Activated CD4-positive, alpha-beta T cell treated with anti-CD3 and anti-CD28 coated beads for 4 hours (primary cell): ENCODE data around the gene GBE1.

Source experiments
- DNase-seq, 2 donors: peaks; one replicate each; pipeline ENCODE4 v3.0.0-alpha.2; 2020

Gene GBE1

GRCh38 chr3:81695302-81695701 lies 66.1 kb downstream of the GBE1 start:
- DNase-seq, result no peak

DNA sequence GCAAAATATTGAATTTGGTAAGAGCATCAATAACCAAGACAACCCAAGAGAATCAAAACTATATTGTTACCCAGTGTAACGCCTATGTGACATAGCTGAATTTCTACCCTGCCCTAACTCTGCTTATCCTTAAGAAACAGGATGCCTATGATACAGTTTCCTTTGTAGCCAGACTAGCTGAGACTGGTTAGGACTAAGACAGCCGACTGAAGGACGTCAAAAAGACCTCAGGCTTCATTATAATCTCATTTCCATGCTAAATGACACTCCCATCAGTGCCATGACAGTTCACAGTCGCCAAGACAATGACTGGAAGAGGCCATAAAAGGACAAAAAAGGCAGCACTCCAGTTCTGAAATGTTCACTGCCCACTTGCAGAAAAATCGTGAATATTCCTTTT lies 66.8 kb downstream of the GBE1 start:
- no peak for DNase-seq

DNA sequence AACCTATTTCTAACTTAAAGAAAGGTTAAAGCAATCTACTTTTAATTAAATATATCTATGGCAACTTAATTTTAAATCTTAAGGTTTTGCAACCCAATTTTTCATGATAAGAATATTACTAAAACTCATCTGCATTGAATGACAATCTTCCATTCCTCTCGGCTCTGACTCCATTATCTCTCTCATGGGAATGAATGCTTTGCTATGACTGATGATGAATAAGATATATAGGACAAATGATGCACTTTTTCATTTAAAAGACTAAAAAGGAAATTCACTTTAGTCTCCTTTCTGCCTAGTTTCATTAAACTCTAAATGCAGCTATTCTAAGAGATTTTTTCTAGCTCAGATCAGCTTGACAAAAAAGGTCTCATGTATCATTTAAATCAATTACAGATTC lies 68.7 kb downstream of the GBE1 start:
- no peak for DNase-seq

GRCh38 chr3:81689617-81690016 lies 71.8 kb downstream of the GBE1 start:
- DNase-seq, result no peak

GRCh38 chr3:81684751-81685395 lies 76.6 kb downstream of the GBE1 start:
- no peak for DNase-seq

GRCh38 chr3:81676706-81677456 lies 84.6 kb downstream of the GBE1 start:
- no peak for DNase-seq

DNA sequence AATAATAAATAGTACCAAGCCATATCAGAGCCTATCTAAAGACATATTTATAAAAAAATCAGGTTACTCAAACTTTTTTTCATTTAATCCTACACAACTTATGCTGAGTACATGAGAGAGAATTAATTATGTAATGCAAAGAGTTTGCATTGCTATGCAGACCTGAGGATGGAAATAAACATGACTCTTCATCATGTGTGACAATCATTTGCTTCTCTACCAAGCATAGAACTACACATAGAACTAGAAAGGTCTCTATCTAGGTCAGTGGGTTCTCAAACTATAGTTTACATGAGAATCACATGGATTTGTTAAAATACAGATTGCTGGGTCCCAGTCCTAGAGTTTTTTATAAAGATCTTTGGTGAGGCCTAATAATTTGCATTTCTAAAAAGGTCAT lies 86.8 kb downstream of the GBE1 start:
- no peak for DNase-seq

DNA sequence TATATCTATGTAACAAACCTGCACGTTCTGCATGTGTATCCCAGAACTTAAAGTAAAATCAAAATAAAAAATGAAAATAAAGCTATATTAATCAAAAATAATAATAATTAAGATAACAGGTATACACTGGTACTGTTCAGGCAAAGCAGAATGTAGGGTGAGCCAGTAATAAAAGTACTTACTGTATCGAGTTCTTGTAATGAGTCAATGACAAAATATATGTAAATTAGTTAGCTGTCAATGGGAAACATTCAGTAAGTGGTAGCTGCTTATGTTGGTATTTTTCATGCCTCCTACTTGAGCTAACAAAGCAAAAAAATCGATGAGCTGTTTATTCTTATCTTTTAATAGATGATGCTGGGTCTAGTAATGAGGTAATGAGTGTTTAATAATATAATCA lies 93.2 kb downstream of the GBE1 start:
- no peak for DNase-seq

DNA sequence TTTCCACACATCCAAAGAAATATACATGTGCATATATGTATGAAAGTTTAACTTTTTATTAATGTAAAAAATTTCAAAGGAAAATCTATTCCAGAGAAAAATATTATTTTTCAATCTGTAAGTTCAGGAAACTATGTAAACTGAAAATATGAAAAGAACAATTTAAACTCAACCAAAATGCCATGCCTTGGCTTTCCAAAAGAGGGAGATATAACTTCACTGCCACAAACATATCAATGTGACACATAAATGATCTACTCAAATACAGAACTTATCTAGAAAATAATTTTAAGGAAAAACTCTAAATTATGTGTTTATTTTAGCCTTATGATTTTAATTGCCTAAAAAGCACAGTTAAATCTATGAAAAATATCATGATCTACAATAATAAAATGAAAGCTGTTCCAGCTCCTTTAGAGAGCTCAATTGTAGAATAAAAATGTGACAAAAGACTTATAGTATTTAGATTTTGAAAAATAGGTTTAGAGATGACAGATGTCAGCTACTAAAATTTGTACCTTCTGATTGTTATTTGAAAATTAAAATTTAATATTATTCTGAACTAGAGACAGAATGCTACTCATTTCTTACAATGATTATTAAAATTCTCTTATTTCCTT lies 94.8 kb downstream of the GBE1 start:
- DNase-seq, result no peak

DNA sequence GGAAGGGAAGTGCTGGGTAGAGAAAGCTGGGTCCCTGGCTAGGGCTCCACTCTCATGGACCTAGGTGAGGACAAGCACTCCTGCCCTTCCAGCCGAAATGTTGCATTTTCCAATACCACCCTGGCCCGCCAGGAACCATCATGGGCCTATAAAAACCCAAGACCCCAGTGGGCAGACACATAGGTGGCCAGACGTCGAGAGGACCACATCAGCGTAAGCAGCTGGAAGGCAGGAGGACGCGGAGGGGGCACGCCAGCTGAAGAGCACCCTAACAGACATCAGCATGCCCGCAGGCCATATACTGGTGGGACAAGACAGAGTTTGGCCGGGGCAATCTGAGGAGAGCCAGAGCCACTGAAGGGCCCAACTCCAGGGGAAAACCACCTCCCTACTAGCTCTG lies 98.3 kb downstream of the GBE1 start:
- no peak for DNase-seq

DNA sequence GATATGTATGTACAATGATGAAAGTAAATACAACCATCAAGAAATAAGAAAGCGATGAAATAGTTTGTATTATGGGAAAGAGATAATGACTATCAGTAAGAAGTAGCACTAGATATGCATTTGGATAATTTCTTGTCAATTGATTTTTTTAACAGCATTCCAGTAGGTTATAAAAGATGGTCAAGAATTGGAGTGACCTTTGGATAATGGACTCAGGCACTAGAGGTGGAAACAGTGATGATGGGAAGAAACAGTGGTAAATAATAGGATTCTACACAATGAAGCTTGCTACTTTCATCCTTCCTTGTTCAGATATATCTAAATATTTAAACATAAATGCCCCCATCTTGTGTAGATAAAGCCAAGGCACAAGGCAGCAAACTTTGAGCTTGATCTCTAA lies 101.4 kb downstream of the GBE1 start:
- DNase-seq, result no peak

GRCh38 chr3:81658322-81658997 lies 103.0 kb downstream of the GBE1 start:
- DNase-seq, result no peak

GRCh38 chr3:81651139-81651538 lies 110.3 kb downstream of the GBE1 start:
- DNase-seq, result no peak

DNA sequence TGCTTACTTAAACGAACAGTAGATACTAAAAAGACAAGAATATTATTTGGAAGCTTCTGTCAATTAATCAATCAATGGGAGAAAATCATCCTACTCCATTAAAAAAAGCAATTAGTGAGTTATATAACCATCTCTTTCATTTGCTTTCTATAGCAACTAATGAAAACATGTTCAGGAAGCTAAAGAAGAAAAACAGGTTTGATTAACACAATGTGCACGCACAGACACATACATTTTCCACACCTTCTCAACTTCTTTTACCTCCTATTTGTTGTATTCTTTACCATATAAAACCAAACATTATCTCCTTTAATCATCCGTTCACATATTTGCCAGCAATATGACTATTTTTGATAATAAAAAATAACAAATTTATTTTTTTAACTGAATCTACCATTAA lies 111.3 kb downstream of the GBE1 start:
- no peak for DNase-seq

DNA sequence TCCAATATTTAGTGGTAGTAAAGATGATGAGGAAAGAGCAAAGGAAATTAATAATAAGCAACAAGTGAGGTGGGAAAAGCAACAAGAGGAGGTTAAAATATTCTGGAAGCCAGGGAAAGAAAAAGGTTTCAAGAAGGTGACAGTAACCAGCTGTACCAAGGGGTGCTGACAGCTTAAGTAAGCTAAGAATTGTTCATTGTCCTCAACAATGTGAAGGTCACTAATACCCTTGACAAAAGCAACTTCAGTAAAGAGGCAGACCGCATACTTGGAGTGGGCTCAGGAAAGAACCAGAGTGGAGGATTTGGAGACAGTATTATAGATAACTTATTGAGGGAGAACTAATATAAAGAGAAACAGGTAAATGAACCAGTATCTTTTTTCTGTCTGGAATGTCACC lies 116.2 kb downstream of the GBE1 start:
- no peak for DNase-seq

DNA sequence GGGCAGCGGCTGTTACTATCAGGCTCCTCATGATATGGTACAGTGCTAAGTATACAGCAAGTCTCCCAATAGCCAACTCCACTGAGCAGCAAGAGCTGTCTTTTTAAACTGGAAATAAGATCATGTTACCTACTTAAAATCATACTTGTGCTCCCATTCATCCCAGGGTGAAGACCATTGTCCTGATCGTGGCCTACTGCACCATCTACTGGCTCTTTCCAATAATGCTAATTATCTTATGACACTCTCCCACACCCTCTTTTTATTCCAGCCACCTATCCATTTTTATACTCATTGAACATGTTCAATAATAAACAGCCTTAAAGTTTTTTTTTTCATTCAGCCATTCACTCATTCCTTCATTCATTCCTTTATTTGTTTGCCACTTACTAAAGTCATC lies 117.7 kb downstream of the GBE1 start:
- DNase-seq, result no peak

DNA sequence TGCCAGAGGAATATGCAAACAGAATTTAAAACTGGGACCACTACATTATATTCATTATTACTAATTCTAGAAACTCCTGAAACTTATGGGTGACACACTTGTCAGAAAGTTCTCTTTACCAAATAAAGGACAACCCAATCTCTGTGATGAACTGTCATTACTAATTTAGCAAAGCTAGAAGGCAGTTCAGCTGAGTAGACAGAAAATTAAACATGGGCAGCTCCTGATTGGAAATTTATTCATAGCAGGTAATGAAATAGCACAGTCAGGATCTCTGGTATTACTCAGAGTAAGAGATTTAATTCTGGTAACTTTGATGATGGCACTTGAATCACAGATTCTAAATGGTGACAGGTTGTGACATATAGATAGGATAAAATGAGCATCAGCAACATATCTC lies 123.0 kb downstream of the GBE1 start:
- DNase-seq, result no peak

GRCh38 chr3:81632659-81633058 lies 128.8 kb downstream of the GBE1 start:
- no peak for DNase-seq

- no peak for DNase-seq
Observed at GRCh38 chr3:81624756-81625155, 136.7 kb downstream of the GBE1 start.

- DNase-seq, result no peak
Observed at GRCh38 chr3:81622395-81622794, 139.1 kb downstream of the GBE1 start.

GRCh38 chr3:81621277-81621676 lies 140.2 kb downstream of the GBE1 start:
- DNase-seq, result no peak

- no peak for DNase-seq
Observed at GRCh38 chr3:81620849-81621248, 140.6 kb downstream of the GBE1 start.

DNA sequence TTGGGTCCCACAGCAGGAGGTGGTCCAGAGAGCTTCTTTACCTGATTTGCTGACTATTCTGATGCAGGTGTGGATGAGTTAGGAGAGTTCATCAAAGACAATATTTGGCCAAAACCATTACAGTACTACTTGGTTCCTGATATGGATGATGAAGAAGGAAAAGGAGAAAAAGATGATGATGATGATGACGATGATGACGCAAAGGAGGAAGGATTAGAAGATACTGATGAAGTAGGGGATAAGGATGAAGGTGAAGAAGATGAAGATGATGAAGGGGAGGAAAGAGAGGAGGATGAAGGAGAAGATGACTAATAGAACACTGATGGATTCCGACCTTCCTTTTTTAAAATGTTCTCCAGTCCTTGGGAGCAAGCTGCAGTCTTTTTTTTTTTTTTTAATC lies 148.7 kb downstream of the GBE1 start:
- DNase-seq, result no peak

- DNase-seq, result no peak
Observed at GRCh38 chr3:81602781-81603180, 158.7 kb downstream of the GBE1 start.
